MM.1S (cell line): ENCODE measurements around the gene KDM2A.

ENCODE experiments used
- DNase-seq: peaks from one replicate; pipeline ENCODE4 v3.0.0-alpha.2; 2015
- H2AFZ ChIP-seq: fragments of 300-600 bp; sonication (generic); 2 replicates; pipeline ENCODE4 v1.6.0; 2016; ENCODE audit warnings: antibody characterized with exemption, low read length
- H3F3A ChIP-seq: fragments of 300-600 bp; sonication (generic); 2 replicates; pipeline ENCODE4 v1.6.1; 2016; ENCODE audit warnings: mild to moderate bottlenecking, antibody characterized with exemption, low read length, moderate library complexity, mixed read lengths; ENCODE audit not compliant: insufficient read depth
- H3K27ac ChIP-seq: fragments of 300-600 bp; sonication (generic); 2 replicates; pipeline ENCODE4 v1.5.1; 2016; ENCODE audit warnings: mild to moderate bottlenecking, low read length
- H3K27me3 ChIP-seq: fragments of 300-600 bp; sonication (generic); replicated peaks from 2 replicates; pipeline ENCODE4 v1.6.0; 2016; ENCODE audit warnings: low read length; ENCODE audit not compliant: insufficient read depth
- H3K36me3 ChIP-seq: fragments of 300-600 bp; sonication (generic); replicated peaks from 2 replicates; pipeline ENCODE4 v1.6.1; 2016; ENCODE audit warnings: mild to moderate bottlenecking, low read length, mixed read lengths; ENCODE audit not compliant: insufficient read depth
- H3K4me1 ChIP-seq: fragments of 300-600 bp; sonication (generic); 2 replicates; pipeline ENCODE4 v1.6.1; 2016; ENCODE audit warnings: low read length, mixed read lengths
- H3K4me2 ChIP-seq: fragments of 300-600 bp; sonication (generic); 2 replicates; pipeline ENCODE4 v1.6.0; 2016; ENCODE audit warnings: low read depth, low read length
- H3K4me3 ChIP-seq: fragments of 300-600 bp; sonication (generic); 2 replicates; pipeline ENCODE4 v1.5.1; 2016; ENCODE audit warnings: low read length, mixed read lengths
- H3K79me2 ChIP-seq: fragments of 300-600 bp; sonication (generic); 2 replicates; pipeline ENCODE4 v1.6.1; 2016; ENCODE audit warnings: mixed run types, low read length, mixed read lengths
- H3K9ac ChIP-seq: fragments of 300-600 bp; sonication (generic); 2 replicates; pipeline ENCODE4 v1.6.1; 2016; ENCODE audit warnings: low read length, mixed read lengths
- H3K9me2 ChIP-seq: fragments of 300-600 bp; sonication (generic); replicated peaks from 2 replicates; pipeline ENCODE4 v1.6.1; 2016; ENCODE audit warnings: mild to moderate bottlenecking, low read length, mixed read lengths; ENCODE audit not compliant: insufficient read depth
- H3K9me3 ChIP-seq: fragments of 300-600 bp; sonication (generic); replicated peaks from 2 replicates; pipeline ENCODE4 v1.6.1; 2016; ENCODE audit warnings: mild to moderate bottlenecking, low read length, mixed read lengths; ENCODE audit not compliant: insufficient read depth
- H4K20me1 ChIP-seq: fragments of 300-600 bp; sonication (generic); 2 replicates; pipeline ENCODE4 v1.6.1; 2016; ENCODE audit warnings: mild to moderate bottlenecking, low read length, moderate library complexity, mixed read lengths; ENCODE audit not compliant: insufficient read depth
- CTCF ChIP-seq: fragments of 300-600 bp; sonication (generic); IDR thresholded peaks from 2 replicates; pipeline ENCODE4 v1.5.1; 2016; ENCODE audit warnings: antibody characterized with exemption, low read length, mixed read lengths
- EZH2 ChIP-seq: fragments of 300-600 bp; sonication (generic); optimal IDR thresholded peaks from 2 replicates; pipeline ENCODE3; 2017; ENCODE audit warnings: low read depth, mild to moderate bottlenecking, antibody characterized with exemption, low read length, mixed read lengths
- EZH2phosphoT487 ChIP-seq: fragments of 300-600 bp; sonication (generic); IDR thresholded peaks from 2 replicates; pipeline ENCODE4 v1.6.1; 2018; ENCODE audit warnings: antibody characterized with exemption, low read length

The KDM2A gene

DNA sequence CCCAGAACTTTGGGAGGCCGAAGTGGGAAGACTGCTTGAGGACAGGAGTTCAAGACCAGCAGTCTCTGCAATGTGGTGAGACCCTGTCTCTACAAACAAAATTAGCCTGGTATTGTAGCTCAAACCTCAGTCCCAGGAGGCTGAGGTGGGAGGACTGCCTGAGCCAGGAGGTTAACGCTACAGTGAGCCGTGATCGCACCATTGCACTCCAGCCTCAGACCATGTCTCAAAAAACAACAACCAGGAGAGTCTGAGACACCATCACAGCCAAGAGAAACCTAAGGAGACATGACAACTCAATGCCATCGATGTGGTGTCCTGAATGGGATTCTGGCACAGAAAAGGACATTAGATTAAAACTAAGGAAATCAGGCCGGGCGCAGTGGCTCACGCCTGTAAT lies 28.3 kb upstream of the KDM2A start:
- TF ChIP-seq EZH2 = no peak
- no peak for TF ChIP-seq CTCF
- no peaks in the 10 kb centered on the region for H3K27me3 ChIP-seq
- H4K20me1 ChIP-seq = no peaks in the 10 kb centered on the region
- H3K9me2 ChIP-seq = no peaks in the 10 kb centered on the region
- no peak overlapping the region for H3K4me3 ChIP-seq
- no peaks in the 10 kb centered on the region for H3F3A ChIP-seq
- H3K9ac ChIP-seq = no peak overlapping the region
- no peak overlapping the region for H3K4me2 ChIP-seq
- no peak overlapping the region for H2AFZ ChIP-seq
- H3K4me1 ChIP-seq = peaks cover 9% of the 10 kb centered on the region
- H3K9me3 ChIP-seq = no peaks in the 10 kb centered on the region
- no peak for DNase-seq
- H3K27ac ChIP-seq = no peak overlapping the region
- H3K36me3 ChIP-seq = no peaks in the 10 kb centered on the region
- H3K79me2 ChIP-seq = no peaks in the 10 kb centered on the region

DNA sequence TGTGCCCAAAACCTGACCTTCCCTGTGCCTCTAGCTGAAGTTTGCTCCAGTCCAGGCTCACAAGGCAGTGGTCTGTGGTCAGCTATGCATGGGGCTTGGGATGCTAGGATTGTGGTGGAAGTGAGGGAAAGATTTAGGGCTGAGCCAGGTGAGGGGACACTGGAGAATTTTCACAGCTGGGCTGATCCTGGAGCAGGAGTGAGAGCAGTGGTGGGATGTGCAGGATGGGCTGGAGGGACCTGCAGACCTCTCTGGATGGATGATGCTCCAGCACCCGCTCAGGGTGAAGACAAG lies 23.9 kb upstream of the KDM2A start:
- Histone ChIP-seq H3K36me3 (no peaks in the 10 kb centered on the region), H2AFZ (peak overlapping the region; percentile 43), H3K9me2 (no peaks in the 10 kb centered on the region), H3K27me3 (no peaks in the 10 kb centered on the region), H3K4me2 (peak overlapping the region; percentile 81), H3K27ac (peak overlapping the region; percentile 45; the same call in 1 of the 2 replicates), H3K9ac (peak overlapping the region; percentile 20; the same call in 1 of the 2 replicates), H3F3A (peaks cover 6% of the 10 kb centered on the region), H3K9me3 (no peaks in the 10 kb centered on the region), H3K4me1 (peaks cover 15% of the 10 kb centered on the region), H3K4me3 (peak overlapping the region; percentile 32; the same call in 1 of the 2 replicates), H4K20me1 (no peaks in the 10 kb centered on the region), H3K79me2 (no peaks in the 10 kb centered on the region)
- no peak for DNase-seq
- TF ChIP-seq EZH2phosphoT487 (no peak), CTCF (no peak), EZH2 (no peak)

DNA sequence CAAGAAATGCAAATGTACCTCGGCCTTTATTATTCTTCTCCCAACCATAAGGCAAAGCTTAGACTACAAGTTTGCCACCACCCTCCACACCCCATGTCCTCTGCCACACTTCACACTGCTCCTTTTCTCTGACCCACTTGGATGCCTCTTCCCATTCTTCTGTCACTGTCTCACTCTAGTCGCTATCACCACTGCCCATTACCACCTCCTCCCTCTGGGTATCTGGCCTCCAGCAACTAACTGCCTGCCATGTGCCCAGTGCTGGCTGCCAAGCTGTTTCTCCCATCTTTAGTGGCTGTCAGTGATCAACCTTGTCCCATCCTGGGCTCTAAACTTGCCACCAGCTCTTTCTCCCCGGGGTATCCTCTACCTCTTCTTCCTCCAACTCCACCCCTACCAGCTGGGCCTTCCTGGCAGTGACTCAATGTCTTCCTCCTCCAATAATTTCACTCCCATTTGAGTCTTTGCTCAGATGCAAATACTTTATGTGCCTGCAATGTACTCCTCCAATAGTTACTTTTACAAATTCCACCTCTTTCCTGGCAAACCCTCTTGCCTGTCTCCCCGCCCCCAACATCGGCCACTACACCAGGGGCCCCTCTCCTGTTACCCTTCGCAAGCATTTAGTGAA lies 20.1 kb upstream of the KDM2A start:
- Histone ChIP-seq H3K9ac (no peak overlapping the region), H3K4me2 (no peak overlapping the region), H3K79me2 (no peaks in the 10 kb centered on the region), H3K9me3 (no peaks in the 10 kb centered on the region), H3K36me3 (no peaks in the 10 kb centered on the region), H3K27me3 (no peaks in the 10 kb centered on the region), H3K9me2 (no peaks in the 10 kb centered on the region), H3F3A (peaks cover 12% of the 10 kb centered on the region), H3K27ac (no peak overlapping the region), H3K4me1 (peaks cover 19% of the 10 kb centered on the region), H2AFZ (no peak overlapping the region), H3K4me3 (no peak overlapping the region), H4K20me1 (no peaks in the 10 kb centered on the region)
- TF ChIP-seq CTCF (no peak), EZH2phosphoT487 (no peak), EZH2 (no peak)
- no peak for DNase-seq
